Measurements from ENCODE around the gene LRMDA. TPM values are rescaled to one million over a fixed set of nuclear protein-coding genes. Genes with fewer than 3 reads are reported as not detected.

The LRMDA gene
- total RNA-seq, 1 experiment from 2014 or later: 4.8 TPM

- ChIA-PET CTCF (no interaction called here), POLR2A (no interaction called here), RAD21 (ENCODE audit: low non-redundant PET in 1 of 2, low total read pairs in 2 of 2, uncharacterized antibody in 2 of 2, unreplicated experiment in 2 of 2) (no interaction called here)
- Histone ChIP-seq H3K27me3 (ENCODE audit: insufficient read depth, low read length) (no peaks in the 10 kb centered on the region), H3K4me1 (ENCODE audit: control insufficient read depth in 1 of 2, insufficient read depth in 2 of 2, low read length in 2 of 2) (no peaks in the 10 kb centered on the region), H3K9me3 (ENCODE audit: control insufficient read depth in 1 of 2, insufficient read depth in 1 of 2, low read depth in 1 of 2, low read length in 2 of 2) (no peaks in the 10 kb centered on the region; a peak in 1 of 4 replicates), H3K27ac (ENCODE audit: low read depth, low read length) (no peak overlapping the region), H4K20me1 (ENCODE audit: insufficient read depth) (no peaks in the 10 kb centered on the region), H3K4me2 (ENCODE audit: low read length) (no peak overlapping the region), H3K36me3 (ENCODE audit: control insufficient read depth in 1 of 2, insufficient read depth in 2 of 2, low read length in 2 of 2) (no peaks in the 10 kb centered on the region), H3K4me3 (replicated peaks in 1 of 2; ENCODE audit: low read depth in 1 of 2, low read length in 2 of 2) (no peak overlapping the region), H3K79me2 (ENCODE audit: insufficient read depth, low read length) (no peaks in the 10 kb centered on the region), H2AFZ (ENCODE audit: low read depth, low read length, poor library complexity, severe bottlenecking) (no peak overlapping the region), H3K9me2 (ENCODE audit: insufficient read depth) (no peaks in the 10 kb centered on the region), H3K9ac (ENCODE audit: low read length) (no peak overlapping the region)
- no peak for ATAC-seq
- no TSS peak for BruUV-seq (replicated peaks)
- intact Hi-C loops (cut with micrococcal nuclease): no loop called here
- TF ChIP-seq JUND (IDR thresholded peaks at IDR 0.05): no peak
- TF ChIP-seq CTCF (IDR thresholded peaks at IDR 0.05 in 2 of 3, conservative IDR thresholded peaks at IDR 0.05 in 1 of 3; ENCODE audit: borderline replicate concordance in 1 of 3, insufficient read depth in 1 of 3, low read depth in 2 of 3, low read length in 2 of 3): no peak
- TF ChIP-seq EGR1 (IDR thresholded peaks at IDR 0.05; ENCODE audit: low read depth): no peak
- TF ChIP-seq SRF (IDR thresholded peaks at IDR 0.05; ENCODE audit: low read depth): no peak
- TF ChIP-seq MAX (IDR thresholded peaks at IDR 0.05): no peak
- no peak for TF ChIP-seq CEBPB (IDR thresholded peaks at IDR 0.05; ENCODE audit: low read depth)
- no peak for TF ChIP-seq REST (IDR thresholded peaks at IDR 0.05; ENCODE audit: low read depth)
- no peak for TF ChIP-seq SIN3A (IDR thresholded peaks at IDR 0.05; ENCODE audit: low read depth)
- no peak for TF ChIP-seq RAD21 (IDR thresholded peaks at IDR 0.05; ENCODE audit: low read depth)
- TF ChIP-seq EZH2phosphoT487 (IDR thresholded peaks at IDR 0.05; ENCODE audit: borderline replicate concordance): no peak
- no peak for TF ChIP-seq SP1 (IDR thresholded peaks at IDR 0.05; ENCODE audit: low read depth)
- TF ChIP-seq POLR2AphosphoS5 (IDR thresholded peaks at IDR 0.05; ENCODE audit: low read depth, low read length): no peak
- TF ChIP-seq YY1 (IDR thresholded peaks at IDR 0.05; ENCODE audit: extremely low read depth, insufficient replicate concordance, low read depth, low read length): no peak
- TF ChIP-seq FOSL1 (IDR thresholded peaks at IDR 0.05; ENCODE audit: low read depth): no peak
- no peak for TF ChIP-seq TCF7L2 (IDR thresholded peaks at IDR 0.05; ENCODE audit: borderline replicate concordance, extremely low read depth, insufficient read depth, insufficient read length)
- no peak for TF ChIP-seq POLR2A (IDR thresholded peaks at IDR 0.05; ENCODE audit: borderline replicate concordance, extremely low read depth, insufficient read depth, insufficient read length)
- TF ChIP-seq ATF3 (IDR thresholded peaks at IDR 0.05): no peak
- DNase-seq (ENCODE audit: low read depth, low spot score): no peak
Observed at GRCh38 chr10:76274933-76275332, 843.5 kb downstream of the LRMDA start.

All from HCT116 (cell line).